ENCODE data around the gene MPPED1.

Gene MPPED1

DNA sequence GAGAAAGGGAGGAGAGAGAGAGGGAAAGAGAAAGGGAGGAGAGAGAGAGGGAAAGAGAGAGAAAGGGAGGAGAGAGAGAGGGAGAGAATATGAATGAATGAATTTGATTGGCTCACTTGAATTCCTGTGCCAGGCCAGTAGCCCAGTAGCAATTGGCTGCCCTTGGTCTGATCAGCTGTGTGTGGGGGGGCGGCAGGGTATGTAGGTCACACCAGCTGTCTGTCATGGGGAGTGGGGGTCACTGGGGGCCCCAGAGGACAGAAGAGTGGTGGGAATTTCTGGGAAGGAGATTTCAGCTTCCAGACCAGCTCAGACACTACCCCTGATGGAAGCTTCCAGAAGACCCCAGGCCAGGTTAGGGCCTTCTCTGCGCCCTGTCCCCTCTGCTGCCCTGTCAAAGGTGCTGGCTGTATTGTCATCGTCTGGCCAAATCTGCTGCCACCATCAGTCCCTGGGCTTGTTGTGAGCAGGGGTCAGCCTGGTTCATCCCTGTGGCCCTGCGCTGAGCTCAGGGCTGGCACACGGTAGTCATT is 21.1 kb downstream of the MPPED1 start:
- peak; percentile 15 for DNase-seq

DNA sequence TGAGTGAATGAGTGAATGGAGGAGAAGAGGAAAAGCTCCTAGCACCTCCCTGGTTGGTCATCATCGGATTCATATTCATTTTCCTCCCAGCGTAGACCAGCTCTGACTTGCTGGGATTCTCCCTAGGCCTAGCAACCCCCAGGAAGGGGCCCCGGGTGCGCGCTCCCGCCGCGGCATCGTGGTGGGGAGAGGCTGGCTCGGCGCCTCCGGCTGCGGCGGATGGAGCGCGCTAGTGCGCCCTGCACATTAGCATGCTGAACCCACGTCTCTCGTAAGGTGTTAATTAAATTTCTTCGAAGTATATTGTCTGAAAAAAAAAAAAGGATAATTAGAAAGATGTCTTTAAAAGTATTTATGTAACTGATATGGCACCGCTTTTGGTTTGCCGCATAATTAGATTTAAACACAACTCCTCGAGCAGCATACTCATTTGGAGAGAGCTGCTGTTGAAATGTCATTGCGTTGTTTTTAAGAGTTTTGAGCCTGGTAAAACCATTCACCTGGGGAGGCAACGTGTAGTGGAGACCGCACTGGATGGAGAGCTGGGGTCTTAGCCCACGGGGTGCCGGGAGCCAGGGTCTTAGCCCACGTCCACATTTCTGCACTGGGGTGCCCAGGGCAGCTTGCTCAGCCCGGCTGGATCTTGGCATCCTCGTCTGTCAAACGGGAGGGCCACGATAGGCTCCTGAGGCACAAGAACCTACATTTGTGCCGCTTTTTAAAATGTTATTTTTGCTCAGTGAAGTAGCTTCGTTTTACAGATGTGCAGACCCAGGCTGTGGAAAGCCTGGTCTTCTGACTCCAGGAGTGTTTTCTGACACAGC is 21.8 kb downstream of the MPPED1 start:
- DNase-seq = no peak

DNA sequence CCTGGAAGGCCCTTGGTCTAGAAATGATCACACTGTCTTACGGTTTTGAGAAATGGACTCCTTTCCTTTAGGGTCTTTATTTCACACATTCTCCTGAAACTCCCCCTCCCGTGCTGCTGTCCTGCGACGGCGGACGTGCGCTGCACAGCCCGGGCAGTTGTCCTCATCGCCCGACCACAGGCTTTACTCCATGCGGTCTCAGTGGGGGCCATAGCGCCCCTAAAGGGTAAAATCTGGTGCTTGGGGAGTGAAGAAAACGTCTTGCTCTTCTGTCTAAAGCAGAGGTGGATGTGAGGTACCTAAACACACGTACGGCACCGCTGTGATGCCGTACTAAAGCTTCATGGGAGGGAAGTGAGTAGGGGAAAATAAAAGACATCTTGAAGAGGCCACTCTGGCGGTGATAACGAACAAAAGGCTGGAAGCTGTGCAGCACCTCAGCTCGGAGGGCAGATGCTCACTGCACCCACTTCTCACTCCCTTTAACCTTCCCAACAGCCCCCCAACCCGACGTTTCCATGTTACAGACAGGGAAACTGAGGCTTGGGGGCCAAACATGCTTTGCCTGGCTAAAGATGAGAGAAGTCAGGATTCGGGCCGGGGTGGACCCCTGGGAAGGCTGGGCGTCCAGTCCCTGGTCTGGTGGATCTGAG is 22.6 kb downstream of the MPPED1 start:
- DNase-seq = no peak

DNA sequence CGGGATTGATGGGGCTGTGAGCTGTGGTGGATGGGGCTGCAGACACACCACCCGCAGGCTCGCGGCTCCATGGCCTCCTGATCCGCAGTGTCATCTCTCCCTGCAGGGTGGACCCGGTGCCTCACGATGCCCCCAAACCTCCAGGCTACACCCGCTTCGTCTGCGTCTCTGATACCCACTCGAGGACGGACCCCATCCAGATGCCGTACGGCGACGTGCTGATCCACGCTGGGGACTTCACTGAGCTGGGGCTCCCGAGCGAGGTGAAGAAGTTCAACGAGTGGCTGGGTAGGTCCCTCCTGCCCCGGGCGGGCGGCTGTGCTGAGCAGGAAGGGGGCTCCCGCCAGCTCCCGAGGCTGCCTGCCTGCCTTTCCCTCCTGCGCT is 23.1 kb downstream of the MPPED1 start:
- DNase-seq = no peak

DNA sequence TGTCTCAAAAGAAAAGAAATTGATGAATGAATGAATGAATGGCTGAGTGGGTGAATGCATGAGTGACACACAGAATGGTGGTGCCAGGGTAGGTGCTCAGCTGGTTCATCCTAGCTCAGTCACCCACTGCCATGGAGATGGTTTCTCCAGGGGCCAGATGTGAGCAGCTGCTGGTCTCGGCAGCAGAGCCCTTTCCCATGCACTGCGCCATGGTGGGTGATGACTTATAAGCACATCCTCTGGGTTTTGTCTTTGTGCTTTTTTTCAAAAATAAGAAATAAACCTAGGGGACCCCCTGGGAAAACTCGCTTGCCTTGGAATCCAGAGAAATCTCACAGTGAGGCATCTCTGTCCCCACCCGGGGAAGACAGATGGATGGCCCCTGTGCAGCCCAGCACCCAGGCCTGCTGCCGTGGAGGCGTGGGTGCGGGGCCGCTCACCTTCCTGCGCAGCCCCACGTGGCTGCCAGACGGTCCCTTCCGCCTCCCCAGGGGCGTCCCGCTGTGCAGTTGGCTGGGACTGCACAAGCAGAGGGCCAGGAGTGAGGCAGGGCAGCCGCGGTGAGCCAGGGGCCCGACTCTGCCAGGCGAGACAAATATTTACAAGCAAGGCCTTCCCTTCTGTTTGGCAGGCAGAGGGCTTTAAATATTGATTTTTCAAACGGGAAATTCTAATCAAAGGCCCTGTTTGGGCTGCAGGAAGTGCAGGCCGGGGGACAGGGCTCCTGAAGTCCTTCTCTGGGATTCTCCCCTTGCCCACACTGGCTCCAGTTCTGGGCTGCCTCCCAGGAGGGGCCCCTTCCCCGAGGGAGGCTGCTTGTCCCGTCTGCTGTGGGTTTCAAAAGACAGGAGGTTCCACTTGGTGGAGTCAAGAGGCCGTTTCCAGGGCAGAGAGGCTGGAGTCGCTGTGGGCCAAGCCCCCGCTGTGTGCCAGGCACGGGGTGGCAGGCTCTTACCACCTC is 24.3 kb downstream of the MPPED1 start:
- peak; percentile 83 for DNase-seq

DNA sequence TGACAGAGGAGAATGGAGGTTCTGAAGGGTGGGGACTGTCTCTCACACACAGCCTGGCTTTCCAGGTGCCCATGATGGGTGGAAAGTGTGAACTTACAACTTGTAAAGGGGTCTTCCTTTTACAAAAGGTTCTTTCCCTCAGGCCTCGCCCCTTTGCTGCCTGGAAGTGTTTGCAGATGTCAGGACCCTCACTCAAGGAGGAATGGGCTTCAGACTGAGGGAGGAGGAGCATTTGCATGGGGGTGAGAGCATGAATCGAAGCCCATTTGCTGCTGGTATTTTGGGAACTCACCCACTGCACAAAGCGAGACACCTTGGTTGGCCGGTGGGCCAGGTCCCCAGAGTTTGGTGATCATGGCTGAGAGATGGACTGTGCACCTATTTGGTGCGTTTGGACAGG is 25.1 kb downstream of the MPPED1 start:
- DNase-seq = no peak

DNA sequence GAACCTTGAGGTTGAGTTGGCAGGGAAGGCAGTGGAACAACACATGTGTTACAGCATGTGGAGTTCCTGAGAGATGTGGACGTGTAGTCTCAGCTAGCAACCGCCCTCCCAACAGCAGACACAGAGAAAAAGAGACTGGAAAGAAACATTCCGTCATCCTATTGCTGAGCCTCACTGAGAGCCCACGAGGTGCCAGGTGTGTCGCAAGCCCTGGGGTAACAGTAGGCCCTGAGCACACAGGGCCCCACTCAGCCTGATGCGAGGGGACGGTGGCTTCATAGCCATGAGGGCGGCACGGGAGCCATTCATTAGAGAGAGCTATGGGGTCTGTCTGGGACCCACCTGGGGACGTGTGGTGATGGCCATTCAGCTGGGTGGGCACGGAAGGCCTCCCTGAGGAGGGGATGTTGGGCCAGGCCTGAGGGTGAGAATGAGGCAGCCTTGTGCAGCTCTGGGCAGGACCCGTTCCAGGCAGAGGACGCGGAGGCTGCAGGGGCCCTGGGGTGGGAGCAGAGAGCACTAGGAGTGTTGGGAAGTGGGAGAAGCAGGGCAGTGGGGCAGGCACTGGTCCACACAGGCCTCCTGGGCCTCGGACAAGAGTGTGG is 26.2 kb downstream of the MPPED1 start:
- no peak for DNase-seq

DNA sequence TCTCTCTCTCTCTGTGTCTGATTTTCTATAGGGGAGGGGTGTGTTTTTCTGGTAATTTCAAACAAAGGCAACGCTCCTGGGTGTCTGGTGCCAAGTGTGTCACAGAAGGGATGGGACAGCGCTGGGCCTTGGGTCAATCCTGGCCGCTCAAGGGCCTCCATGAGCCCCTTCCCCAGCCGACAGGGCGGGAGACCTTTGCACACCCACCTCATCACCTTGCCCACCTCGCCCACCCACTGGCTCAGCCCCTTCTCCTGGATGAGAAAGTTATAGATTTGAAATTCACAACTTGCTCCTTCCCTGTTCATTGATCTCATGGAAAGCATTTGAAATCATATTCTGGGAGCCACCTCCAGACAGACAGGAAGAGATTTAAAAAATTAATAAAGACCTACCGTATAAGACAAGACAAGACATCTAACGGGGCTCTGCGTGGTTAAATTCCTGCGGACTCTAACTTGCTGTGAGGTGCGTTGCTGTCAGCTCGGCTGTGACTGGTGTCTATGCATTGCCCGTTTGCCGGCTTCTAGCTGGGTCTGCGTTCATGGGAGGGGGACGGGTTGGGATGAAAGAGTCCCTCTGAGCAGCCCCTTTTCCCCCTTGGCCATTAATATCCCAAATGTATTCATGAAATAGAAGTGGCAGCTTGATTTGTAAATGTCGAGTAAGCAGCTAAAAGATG is 27.0 kb downstream of the MPPED1 start:
- DNase-seq = no peak

DNA sequence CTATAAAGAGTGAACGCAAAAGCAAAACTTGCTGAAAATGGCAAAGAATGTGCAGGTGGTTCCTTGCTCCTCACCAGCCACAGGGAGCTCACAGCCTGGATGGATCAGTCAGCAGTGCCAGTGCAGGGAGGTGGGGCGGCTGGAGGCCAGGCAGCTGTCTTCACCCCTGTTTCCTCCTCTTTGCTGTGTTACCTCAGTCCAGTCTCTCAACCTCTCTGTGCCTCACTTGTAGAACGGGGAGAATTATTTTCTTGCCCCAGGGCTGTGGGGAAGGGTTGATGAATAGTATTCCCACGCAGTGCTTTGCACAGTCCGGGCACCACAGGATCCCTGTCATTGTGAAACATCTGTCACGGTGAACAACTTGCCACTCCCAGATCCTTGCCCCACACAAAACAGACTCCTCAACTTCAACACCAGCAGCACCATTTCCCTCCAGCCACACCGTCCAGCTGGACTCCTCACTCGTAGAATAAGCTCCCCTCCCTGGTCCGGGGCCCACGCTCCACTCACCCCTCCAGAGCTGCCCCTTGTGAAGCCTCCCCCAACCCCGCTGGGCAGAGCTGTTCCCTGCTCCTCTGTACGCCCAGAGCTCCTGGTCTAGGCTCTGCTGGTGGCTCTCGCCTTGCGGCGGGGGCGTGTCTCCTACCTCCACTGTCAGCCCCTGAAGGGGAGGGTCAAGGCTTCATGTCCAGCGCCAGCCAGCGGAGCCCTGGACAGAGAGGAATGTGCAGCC is 27.7 kb downstream of the MPPED1 start:
- no peak for DNase-seq

DNA sequence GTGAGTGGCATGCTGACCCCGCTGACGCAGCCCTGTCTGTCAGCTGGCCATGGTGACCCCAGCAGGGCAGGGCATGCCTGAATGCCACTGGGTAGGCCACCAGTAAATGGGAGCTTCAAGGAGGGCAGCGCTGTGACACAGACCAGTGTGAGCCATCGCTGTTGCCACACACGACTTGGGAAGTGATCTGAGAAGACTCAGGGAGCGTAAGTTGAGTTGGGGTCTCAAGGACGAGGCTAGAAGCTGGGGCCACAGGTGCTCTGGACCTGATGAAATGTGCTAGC is 28.2 kb downstream of the MPPED1 start:
- no peak for DNase-seq

DNA sequence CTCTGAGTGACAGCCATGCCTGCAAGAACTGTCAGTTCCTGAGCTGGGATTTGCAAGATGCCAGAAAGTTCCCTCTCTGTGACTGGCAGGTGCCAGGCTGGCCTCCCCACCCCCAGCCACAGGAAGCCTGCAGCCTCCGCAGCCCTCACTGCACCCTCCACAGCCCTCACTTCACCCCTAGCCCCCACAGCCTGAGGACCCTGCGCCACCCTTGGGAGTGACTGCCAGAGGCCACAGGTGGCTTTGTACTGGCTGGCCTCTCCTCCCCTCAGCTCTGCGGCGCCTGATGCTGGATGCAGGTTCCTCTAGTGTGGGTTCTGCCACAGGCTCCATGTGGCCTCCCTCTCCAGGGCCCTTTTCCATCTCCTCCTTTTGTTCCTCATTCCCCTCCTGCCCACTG is 28.7 kb downstream of the MPPED1 start:
- DNase-seq = no peak

DNA sequence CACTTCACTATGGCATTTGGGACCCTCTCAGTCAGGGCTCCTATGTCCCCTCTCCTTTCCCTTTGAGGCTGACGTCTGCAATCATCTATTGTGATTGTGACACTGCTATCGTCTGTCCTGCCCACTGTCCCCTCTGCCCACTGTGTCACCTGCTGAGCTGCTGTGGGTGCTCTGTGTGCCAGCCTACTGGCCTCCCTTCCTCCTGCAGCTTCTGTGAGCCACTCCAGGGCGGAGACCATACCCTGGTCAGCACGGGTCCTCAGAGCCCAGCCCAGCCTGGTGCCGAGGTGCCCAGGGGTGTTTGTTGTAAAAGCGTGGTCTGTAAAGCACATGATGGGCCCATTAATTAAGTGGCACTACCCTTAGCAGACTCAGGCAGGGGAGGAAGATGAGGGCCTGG is 29.4 kb downstream of the MPPED1 start:
- DNase-seq = no peak

DNA sequence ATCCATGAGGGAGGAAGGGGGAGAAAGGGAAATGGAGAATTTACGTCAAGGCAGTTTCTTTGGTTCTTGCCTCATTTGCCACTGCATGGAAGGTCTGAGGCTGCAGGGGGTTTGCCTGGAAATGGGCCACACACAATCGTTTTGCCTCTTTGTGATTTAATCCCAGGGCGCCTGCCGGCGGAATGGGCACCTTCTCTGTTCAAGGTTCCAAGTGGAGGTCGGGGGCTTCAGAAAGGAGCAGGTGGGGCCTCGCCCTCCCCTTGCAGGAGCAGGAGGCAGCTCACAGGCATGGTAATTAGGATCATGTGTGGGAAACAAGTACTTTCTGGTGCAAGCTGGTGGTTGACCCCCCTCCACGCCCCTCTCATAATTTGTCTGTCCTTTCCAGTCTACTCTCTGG is 29.9 kb downstream of the MPPED1 start:
- DNase-seq = no peak

DNA sequence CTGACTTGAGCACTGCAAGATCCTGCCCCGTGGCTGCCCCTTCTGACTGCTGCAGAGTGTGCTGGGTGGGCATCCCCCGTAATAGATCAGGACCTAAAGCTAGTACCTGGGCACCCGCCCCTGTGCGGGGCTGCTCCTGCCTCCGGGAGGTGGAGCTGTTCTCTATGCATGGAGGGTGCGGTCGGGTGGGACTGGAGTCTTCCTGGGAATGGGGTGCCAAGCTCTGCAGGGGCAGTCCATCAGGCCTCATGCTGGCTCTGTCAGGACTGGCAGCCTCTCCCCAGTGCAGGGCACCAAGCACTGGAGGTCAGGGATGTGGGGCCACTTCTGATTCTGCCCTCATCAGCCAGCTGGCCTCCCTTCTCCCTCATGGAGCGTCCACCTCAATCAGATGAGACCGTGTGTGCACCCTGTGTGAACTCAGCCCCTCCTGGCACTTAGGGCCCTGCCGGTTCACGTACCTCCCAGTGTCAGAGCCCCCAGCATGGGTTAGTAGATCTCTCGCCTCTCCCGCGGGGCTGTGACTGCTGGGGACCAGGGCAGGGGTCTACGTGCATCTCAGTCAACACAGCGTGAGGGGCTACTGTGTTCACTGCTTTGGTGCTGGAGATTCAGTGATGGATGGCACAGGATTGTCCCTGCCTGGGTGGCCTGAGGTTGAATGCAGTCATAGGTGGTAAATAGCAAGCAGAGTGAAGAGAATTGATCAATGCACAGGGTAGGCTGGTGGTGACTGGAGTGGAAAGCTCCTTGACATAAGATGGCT is 30.8 kb downstream of the MPPED1 start:
- DNase-seq = no peak

DNA sequence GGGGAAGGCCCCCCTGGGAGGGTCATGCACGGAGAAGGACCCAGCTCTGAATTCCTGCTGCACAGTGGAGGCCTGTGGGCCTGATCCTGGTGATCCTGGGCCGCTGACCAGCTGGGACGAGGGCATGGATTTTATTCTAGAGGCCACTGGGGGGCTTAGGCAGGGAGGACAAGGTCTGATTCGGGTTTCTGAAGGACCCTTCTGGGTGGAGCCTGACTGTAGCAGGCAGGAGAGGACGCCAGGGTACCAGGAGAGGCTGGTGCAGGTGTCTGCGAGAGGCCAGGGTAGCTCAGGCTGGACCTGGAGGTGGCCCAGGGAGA is 31.3 kb downstream of the MPPED1 start:
- DNase-seq = no peak

DNA sequence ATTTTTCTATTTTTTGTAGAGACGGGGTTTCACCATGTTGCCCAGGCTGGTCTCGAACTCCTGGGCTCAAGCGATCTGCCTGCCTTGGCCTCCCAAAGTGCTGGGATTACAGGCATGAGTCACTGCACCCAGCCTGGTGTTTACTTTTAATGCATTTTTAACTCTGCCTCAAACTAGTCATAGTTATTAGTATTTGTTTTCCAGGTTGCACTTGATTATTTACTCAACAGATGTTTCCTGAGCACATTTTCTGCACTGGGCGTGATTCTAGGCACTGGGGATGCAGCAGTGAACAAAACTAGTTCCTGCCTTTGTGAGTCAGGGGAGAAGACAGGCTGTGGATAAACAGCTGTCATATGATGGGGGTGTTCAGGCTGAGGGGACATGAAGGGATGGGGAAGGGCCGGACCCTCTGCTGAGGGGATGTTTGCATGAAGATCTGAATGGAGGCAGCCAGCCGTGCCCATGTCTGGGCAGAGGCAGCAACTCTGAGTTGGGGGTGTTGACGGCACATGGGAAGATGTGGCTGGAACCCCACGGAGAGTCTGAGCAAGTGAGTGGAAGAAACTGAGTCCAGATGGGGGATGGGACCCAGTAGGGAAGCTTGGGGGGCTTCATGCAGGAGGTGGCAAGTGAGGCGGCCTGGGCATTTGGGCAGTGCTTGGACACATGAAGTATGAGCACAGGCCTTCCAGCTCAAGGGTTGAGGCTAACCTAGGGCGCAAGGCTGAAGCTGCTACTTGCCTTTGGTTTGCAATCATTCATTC is 34.4 kb downstream of the MPPED1 start:
- DNase-seq = peak; percentile 89

DNA sequence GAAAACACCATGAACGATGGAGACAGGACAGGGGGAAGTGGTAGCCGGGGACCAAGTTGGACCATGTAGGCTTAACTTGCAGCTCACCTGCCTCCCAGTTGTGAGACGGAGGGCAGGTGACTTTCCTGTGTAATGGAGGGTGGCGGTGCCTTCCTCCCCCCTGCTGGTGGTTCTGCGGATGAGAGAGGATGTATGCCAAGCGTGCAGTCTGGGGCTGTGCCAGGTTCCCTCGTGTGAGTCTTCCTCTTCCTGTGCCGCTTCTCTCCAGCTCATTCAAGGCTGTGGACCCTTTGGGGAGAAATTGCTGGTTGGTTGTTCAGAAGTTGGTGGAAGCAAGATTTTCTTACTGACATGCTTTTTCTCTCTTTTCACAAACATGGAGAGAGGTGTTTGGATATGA is 35.1 kb downstream of the MPPED1 start:
- DNase-seq = peak; percentile 96

DNA sequence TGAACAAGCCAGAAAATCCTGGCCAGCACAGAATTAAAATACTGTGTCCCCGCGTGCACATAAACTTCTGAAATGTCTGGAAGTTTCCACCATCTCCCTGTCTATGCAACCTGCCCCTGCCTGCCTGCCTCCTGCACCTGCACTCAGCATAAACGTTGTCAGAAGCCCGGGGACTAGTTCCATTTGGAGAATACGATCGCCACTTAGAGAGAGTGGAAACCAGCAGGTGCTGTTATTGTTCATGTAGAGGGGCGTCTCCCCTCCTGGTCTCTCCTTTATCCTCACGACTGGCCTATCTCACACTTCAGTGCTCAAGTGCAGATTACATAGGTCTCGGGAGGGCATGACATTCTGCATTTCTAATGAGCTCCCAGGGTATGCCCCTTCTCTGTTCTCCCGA is 35.6 kb downstream of the MPPED1 start:
- DNase-seq = peak; percentile 95

DNA sequence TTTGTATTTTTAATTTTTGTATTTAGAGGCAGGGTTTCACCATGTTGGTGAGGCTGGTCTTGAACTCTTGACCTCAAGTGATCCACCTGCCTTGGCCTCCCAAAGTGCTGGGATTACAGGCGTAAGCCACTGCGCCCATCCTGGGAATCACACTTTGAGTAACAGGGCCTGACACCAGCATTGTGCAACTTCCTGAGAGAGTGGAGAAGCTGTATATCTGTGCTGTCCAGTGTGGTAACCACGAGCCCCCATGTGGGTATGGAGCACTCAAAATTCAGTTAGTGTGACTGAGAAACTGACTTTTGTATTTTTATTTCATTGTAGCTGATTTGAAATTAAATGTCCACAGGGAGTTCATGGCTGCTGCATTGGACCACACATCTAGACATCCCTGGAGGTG is 36.2 kb downstream of the MPPED1 start:
- DNase-seq = no peak

DNA sequence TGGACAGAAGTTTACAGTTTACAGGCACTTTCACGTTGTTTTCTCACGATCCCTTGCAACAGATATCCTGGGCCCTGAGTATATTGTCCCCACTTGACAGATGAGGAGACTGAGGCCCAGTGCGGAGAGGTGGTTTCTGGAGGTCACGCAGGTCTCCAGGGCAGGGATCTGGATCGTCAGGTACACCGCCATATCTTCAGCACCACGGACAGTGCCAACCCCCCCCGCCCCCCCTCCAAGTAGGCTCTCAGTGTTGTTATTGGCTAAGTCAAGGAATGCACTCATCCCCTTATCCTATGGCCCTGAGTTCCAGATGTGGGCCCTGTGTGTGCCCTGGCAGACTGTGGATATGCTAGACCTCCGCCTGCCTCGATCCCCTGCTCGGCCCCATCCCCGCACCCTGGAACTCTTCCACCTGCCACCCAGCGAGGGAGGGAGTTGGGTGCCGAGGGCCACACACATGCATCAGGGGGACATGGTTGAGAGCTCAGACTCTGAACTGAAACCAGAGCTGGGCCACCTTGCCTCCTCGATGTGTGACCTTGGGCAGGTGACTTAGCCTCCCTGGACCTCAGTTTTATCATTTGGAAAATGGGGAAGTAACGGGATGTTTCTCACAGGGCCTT is 37.5 kb downstream of the MPPED1 start:
- no peak for DNase-seq

Measured in DMS53 (cell line).